Measurements from ENCODE around the gene CTNND2. TPM values are rescaled to one million over a fixed set of nuclear protein-coding genes. Genes with fewer than 3 reads are reported as not detected.

Gene CTNND2
- total RNA-seq, 4 donors from 2014 or later: 0.18 to 14.9 (median 0.47) TPM; not detected in 1

DNA sequence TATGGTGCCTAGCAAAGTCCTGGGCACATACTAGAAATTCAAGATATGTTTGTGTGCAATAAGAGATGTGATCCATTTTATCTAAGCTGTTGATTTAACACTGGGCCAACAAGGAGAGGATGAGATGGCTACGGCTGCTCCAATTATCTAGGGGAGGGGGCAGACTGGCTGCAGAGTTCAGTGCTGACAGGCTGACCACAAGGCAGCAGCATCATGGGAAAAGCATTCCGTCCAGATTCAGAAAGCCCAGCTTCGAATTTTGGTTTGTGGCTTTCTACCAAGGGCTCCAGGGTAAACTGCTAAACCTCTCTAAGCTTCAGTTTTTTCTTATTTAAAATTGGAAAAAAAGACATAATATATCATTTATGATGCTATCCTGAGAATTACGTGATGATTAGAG is 758.1 kb downstream of the CTNND2 start:
- no peak overlapping the region for H3K4me3 ChIP-seq
- H3K36me3 ChIP-seq: no peaks in the 10 kb centered on the region
- no peaks in the 10 kb centered on the region for H3K4me1 ChIP-seq
- H3K9me3 ChIP-seq: no peaks in the 10 kb centered on the region
- H3K27me3 ChIP-seq: no peaks in the 10 kb centered on the region
- no peak for DNase-seq
- TF ChIP-seq, protein P1, sequence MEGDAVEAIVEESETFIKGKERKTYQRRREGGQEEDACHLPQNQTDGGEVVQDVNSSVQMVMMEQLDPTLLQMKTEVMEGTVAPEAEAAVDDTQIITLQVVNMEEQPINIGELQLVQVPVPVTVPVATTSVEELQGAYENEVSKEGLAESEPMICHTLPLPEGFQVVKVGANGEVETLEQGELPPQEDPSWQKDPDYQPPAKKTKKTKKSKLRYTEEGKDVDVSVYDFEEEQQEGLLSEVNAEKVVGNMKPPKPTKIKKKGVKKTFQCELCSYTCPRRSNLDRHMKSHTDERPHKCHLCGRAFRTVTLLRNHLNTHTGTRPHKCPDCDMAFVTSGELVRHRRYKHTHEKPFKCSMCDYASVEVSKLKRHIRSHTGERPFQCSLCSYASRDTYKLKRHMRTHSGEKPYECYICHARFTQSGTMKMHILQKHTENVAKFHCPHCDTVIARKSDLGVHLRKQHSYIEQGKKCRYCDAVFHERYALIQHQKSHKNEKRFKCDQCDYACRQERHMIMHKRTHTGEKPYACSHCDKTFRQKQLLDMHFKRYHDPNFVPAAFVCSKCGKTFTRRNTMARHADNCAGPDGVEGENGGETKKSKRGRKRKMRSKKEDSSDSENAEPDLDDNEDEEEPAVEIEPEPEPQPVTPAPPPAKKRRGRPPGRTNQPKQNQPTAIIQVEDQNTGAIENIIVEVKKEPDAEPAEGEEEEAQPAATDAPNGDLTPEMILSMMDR (IDR thresholded peaks at IDR 0.05): no peak
- TF ChIP-seq POLR2A (IDR thresholded peaks at IDR 0.05): no peak
- H3K27ac ChIP-seq: no peak overlapping the region

DNA sequence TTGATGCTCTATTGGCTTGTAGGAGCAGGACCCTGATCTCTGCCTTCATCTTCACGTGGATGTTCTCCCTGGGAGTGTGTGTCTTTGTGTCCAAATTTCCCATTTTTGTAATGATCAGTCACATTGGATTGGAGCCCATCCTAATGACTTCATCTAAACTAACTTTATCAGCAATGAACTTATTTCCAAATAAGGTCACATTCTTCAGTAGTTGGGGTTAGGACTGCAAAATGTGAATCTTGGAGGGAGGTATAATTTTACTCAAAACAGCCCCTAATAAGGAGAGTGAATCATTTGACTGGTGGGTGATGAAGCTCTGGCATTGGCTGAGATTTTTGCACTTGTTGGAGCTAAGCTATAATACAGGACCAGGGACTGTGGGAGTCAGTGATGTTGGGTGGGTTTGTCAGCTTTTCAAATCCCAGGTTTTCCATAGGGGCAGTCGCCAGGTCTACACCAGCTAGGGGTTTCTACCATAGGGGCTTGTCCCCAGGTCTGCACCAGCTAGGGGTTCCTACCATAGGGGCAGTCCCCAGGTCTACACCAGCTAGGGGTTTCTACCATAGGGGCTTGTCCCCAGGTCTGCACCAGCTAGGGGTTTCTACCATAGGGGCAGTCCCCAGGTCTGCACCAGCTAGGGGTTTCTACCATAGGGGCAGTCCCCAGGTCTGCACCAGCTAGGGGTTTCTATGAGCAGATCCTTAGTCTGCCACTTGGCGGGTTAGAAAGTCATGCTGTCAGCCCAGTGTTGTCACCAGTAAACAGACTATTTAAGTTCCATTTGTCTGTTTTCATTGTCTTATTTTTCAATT is 760.6 kb downstream of the CTNND2 start:
- no peaks in the 10 kb centered on the region for H3K36me3 ChIP-seq
- H3K4me1 ChIP-seq: no peaks in the 10 kb centered on the region
- H3K4me3 ChIP-seq: no peak overlapping the region
- no peak for TF ChIP-seq POLR2A (IDR thresholded peaks at IDR 0.05)
- TF ChIP-seq, protein P1 (IDR thresholded peaks at IDR 0.05): no peak
- H3K27ac ChIP-seq: no peak overlapping the region
- no peak for DNase-seq
- H3K9me3 ChIP-seq: no peaks in the 10 kb centered on the region
- no peaks in the 10 kb centered on the region for H3K27me3 ChIP-seq

DNA sequence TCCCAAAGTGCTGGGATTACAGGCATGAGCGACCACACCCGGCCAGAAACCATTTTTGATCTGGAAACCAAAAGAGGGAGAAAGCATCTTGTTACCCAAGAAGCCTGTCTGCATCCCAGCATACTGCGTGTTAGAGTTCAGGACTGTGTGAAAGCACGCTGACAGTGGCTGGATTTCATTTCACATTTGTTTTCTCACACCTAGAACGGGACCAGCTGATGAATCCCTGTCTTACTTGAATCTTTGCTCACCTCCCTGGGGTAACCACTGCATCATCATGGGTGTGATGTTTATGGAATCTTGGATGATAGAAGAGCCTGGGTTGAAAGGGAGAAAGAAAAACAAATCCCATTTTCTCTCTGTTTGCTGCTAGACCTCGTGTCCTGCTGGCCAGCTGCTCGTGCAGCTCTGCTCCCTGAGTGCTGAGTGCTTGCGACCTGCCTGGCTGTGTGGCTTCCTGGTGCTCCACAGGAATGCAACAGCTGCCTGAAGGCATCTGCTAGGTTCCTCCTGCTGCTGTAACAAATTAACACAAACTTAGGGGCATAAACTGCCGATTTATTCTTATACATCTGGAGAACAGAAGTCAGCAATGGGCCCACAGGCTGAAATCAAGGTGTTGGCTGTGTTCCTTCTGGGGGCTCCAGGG is 764.9 kb downstream of the CTNND2 start:
- no peaks in the 10 kb centered on the region for H3K9me3 ChIP-seq
- TF ChIP-seq, protein P1 (IDR thresholded peaks at IDR 0.05): no peak
- TF ChIP-seq POLR2A (IDR thresholded peaks at IDR 0.05): no peak
- H3K4me1 ChIP-seq: no peaks in the 10 kb centered on the region
- H3K4me3 ChIP-seq: no peak overlapping the region
- no peaks in the 10 kb centered on the region for H3K36me3 ChIP-seq
- no peak for DNase-seq
- H3K27ac ChIP-seq: no peak overlapping the region
- no peaks in the 10 kb centered on the region for H3K27me3 ChIP-seq

DNA sequence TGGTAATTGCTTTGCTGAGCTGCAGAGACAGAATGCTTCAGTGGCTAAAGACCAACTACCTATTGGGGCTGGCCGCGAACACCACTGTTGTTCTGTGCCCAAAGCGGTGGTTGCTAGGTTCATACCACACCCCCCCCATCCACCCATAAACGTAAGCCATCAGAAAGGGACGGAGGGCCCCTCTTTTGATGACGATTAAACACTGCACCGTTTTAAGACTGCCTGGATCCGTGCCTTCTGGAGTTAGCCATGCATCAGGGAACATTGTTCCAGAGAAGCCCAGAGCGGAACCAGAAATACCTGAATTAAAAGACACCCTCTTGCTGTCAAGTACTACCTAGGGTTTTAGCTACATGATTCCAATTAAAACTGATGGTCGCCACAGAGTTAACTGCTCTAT is 774.1 kb downstream of the CTNND2 start:
- no peaks in the 10 kb centered on the region for H3K36me3 ChIP-seq
- no peak for TF ChIP-seq POLR2A (IDR thresholded peaks at IDR 0.05)
- TF ChIP-seq, protein P1 (IDR thresholded peaks at IDR 0.05): no peak
- no peak for DNase-seq

DNA sequence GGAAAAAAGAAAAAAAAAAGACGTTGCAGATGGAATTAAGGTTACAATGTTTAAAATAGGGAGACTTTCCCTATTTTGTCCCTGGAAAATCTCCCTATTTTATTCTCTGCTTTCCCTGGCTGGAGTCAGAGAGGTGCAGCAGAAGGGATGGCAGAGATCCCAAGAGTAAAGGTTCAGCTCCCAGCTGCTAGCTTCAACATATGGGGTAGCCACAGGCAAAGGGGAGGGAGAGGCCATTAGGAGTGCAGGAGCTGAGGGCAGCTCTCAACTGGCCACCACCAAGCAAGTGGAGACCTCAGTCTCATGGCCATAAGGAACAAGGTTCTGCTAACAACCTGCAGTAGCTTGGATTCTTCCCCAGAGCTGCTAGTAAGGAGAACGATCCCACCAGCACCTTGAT is 776.2 kb downstream of the CTNND2 start:
- no peaks in the 10 kb centered on the region for H3K27me3 ChIP-seq

More for the DNA sequence above, 774.1 kb downstream of the CTNND2 start:
- Histone ChIP-seq H3K27me3 (no peaks in the 10 kb centered on the region), H3K27ac (no peak overlapping the region), H3K9me3 (no peaks in the 10 kb centered on the region), H3K4me1 (no peaks in the 10 kb centered on the region), H3K4me3 (no peak overlapping the region)

More for the DNA sequence above, 776.2 kb downstream of the CTNND2 start:
- H3K4me3 ChIP-seq: no peak overlapping the region
- H3K36me3 ChIP-seq: no peaks in the 10 kb centered on the region
- TF ChIP-seq, protein P1 (IDR thresholded peaks at IDR 0.05): no peak
- no peak for TF ChIP-seq POLR2A (IDR thresholded peaks at IDR 0.05)
- H3K4me1 ChIP-seq: no peaks in the 10 kb centered on the region
- no peak overlapping the region for H3K27ac ChIP-seq
- no peak for DNase-seq
- no peaks in the 10 kb centered on the region for H3K9me3 ChIP-seq

Data from Peyer's patch (tissue), 4 donors.